Measurements from ENCODE around the gene IFT52. TPM values are rescaled to one million over a fixed set of nuclear protein-coding genes. Genes with fewer than 3 reads are reported as not detected.

Gene IFT52
- total and polyA plus RNA-seq, 2 of the 8 experiments (the other 6 are each of a cell fraction or from before 2014, with no cell fraction given) = 35.6 to 40.4 TPM

GRCh38 chr20:43563991-43564390 is 26.7 kb upstream of the IFT52 start:
- Histone ChIP-seq H3K4me2 (ENCODE audit: insufficient read depth in 1 of 2, low read depth in 2 of 2, low read length in 2 of 2) (no peak overlapping the region), H3K27ac (ENCODE audit: low read depth, low read length) (no peak overlapping the region), H3K27me3 (replicated peaks in 1 of 4; ENCODE audit: control insufficient read depth in 3 of 4, extremely low read depth in 1 of 4, insufficient read depth in 3 of 4, low read length in 3 of 4) (no peaks in the 10 kb centered on the region), H2AFZ (ENCODE audit: low read length) (no peak overlapping the region), H2BK5ac (ENCODE audit: low read depth, low read length) (no peak overlapping the region), H3K23ac (ENCODE audit: insufficient read length) (no peak overlapping the region), H2BK120ac (replicated peaks; ENCODE audit: low read depth, low read length) (no peak overlapping the region), H3K23me2 (ENCODE audit: low read depth, low read length) (peaks cover 5% of the 10 kb centered on the region), H2BK12ac (ENCODE audit: low read depth, low read length) (no peak overlapping the region), H3K9me3 (ENCODE audit: insufficient read depth in 2 of 2, low read depth in 1 of 2, low read length in 1 of 2) (no peaks in the 10 kb centered on the region), H4K91ac (replicated peaks; ENCODE audit: insufficient read length, low read length) (no peak overlapping the region), H3K9ac (replicated peaks in 1 of 4; ENCODE audit: extremely low read depth in 1 of 4, low read depth in 3 of 4, low read length in 3 of 4) (no peak overlapping the region), H4K8ac (ENCODE audit: extremely low read depth, insufficient read depth, low read length) (no peak overlapping the region), H3K79me2 (ENCODE audit: control insufficient read depth in 1 of 2, insufficient read depth in 2 of 2, low read length in 2 of 2) (no peaks in the 10 kb centered on the region), H3K4me1 (replicated peaks in 1 of 4; ENCODE audit: control insufficient read depth in 3 of 4, insufficient read depth in 4 of 4, low read length in 3 of 4) (no peaks in the 10 kb centered on the region; a peak in 1 of 7 replicates), H4K5ac (ENCODE audit: insufficient read length, low read depth, low read length) (no peak overlapping the region), H3K4ac (replicated peaks; ENCODE audit: insufficient read length, low read depth, low read length) (no peak overlapping the region), H2AK5ac (ENCODE audit: low read depth, low read length) (no peak overlapping the region), H3K36me3 (ENCODE audit: control insufficient read depth in 2 of 4, insufficient read depth in 4 of 4, low read length in 3 of 4) (no peaks in the 10 kb centered on the region), H3K79me1 (ENCODE audit: low read depth, low read length) (no peaks in the 10 kb centered on the region), H3K56ac (replicated peaks; ENCODE audit: insufficient read length, low read depth, low read length) (no peak overlapping the region), H3K4me3 (ENCODE audit: extremely low read depth in 1 of 4, insufficient read depth in 2 of 4, low read depth in 3 of 4, low read length in 4 of 4) (no peak overlapping the region), H3K18ac (ENCODE audit: extremely low read depth, low read length) (no peak overlapping the region), H2BK20ac (ENCODE audit: low read length) (no peak overlapping the region), H2BK15ac (ENCODE audit: low read length) (no peak overlapping the region), H4K20me1 (replicated peaks in 1 of 2; ENCODE audit: control insufficient read depth in 1 of 2, insufficient read depth in 2 of 2, low read length in 2 of 2) (no peaks in the 10 kb centered on the region), H3K14ac (ENCODE audit: insufficient read length) (no peak overlapping the region)
- no peak for FAIRE-seq
- WGBS, 2 experiments (ENCODE audit: extremely low coverage in 1 of 2, insufficient coverage in 1 of 2, insufficient read length in 1 of 2, insufficient replicate concordance in 2 of 2, low coverage in 1 of 2, low lambda C conversion rate in 2 of 2, missing lambda C conversion rate in 1 of 2) = 97% methylated on average over 7 of the region's 7 CpGs; no CpG with 5 or more reads in 1 of the 2 experiments
- CTCF ChIA-PET (ENCODE audit: partially characterized antibody) = interaction anchor here (1.2 kb wide), 1 partner anchor 26 kb away, joined by 4 read pairs; no protein-coding TSS in a partner anchor
- no peak for DNase-seq (ENCODE audit: low read depth in 1 of 2, low spot score in 2 of 2)
- POLR2A ChIA-PET (ENCODE audit: partially characterized antibody) = no interaction called here
- no peak for TF ChIP-seq CHD1 (IDR thresholded peaks at IDR 0.05; ENCODE audit: low read depth, low read length)

Data from H1 (cell line).